ENCODE results near the gene CD44.

CD44 gene

DNA sequence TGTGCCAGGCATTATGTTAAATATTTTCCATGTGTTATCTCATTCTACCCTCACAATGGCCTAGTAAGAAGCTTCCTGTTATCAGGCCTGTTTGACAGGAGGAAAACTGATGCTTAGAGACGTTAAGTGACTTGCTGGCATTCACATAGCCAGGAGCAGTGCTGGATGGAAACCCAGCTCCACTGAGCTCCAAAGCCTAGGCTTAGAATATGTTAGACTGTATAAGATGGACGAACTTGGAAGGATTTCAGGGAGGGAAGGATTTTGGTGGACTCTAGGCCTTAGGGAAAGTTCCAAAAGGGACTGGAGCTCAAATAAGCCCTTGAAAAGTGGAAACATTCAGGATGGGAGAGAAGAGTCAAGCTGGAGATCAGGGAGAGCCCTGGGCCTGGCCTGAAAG is 2.1 kb downstream of the CD44 start:
- no peak for DNase-seq

DNA sequence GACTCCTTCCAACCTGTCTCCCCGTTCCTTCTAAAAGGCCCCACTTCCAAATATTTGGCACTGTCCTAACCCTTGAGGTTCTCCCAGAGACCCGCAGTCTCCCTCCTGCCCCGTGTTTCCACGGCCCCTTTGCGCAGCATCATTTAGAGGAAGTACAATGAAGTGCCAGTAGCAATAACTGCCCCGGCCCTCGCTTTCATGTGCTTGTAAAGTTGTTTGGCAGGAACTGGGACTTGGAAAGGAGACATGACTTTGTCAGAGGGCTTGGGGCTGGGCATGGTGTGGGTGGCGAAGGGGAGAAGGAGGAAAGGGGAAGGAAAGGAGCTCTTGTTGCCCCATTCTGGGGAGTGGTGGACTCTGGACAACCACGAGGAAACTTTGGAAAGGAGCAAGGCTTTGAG is 2.6 kb downstream of the CD44 start:
- no peak for DNase-seq

- DNase-seq: no peak
These were observed 3.6 kb downstream of the CD44 start for GRCh38 chr11:35142481-35143075.

DNA sequence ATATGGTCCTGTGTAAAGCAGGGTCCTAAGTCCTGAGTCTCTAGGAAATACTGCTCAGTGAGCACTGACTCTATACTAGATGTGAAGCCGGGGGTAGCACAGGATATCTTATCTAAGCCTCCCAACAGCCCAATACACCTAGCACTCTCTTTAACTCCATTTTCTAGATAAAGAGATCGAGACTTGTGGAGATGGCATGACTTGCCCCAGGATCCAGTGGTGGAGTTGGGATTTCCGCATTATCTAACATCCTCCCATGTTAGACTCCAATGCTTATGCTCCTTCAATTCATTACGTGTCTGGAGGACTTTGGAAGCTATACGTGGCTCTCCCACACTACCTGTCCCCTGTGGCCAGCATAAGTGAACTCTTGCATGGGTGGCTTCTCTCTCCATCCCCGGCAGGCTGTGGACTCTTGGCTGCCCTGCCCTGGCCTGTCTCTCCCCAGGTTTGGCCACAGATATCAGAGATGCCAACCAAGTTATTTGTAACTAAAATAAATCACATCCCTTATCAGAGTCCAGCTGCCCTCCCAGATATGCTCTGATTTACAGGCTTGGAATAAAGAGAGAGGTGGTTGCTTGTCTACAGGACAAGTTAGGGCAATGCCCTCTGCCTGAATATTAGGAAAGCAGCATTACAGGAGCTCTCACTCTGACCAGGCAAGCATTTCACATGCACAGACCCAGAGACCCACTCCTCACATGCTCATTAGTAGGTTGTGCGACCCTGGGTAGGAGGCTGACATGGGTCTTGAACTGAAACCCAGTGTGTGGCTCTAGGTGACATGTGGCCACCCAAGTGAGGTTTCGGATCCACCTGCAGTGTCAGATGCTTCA is 4.5 kb downstream of the CD44 start:
- DNase-seq: no peak

DNA sequence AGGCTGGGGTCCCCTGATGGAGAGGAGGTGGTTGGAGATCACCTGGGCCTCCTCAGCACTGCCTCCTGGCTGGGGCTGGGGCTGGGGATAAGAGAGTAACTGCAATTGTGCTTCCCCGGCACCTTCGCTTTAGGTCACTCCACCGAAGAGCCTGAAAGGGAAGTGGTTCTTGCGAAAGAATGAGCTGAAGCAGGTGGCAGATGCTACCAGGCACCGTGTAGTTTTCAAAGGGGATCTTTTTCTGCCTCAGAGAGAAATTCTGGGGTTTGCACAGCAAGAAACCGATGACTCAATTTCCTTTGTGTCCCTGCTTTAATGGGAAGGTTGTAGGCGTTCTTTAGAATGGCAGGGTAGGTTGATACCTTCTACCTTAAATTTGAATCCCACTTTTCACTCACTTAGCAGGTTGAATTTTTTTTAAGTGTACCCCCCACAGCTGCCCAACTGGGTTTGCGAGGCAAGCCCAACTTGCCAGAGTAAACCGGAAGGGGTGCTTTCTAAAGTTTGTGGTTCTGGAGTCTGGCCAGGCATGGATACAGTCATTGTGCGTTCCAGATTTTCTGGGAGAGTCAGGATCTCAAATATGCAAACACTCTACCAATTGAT is 5.3 kb downstream of the CD44 start:
- no peak for DNase-seq

DNA sequence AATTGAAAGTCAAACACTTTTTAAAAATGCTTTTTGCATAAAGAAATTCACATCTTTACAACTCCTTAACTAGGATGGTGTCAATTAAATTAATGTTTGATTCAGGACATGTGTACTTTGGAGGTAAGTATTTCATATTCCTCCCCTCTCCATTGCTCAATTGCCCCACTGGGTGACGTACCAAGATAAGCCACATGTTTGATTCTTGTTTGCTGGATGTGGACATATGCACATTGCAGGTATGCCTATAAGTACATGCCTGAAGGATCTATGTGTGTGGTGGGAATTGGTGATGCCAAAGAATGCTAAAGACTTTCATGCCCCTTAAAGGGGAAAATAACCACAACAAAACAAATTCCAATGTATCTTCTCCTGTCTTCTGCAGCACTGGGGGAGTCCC is 5.8 kb downstream of the CD44 start:
- DNase-seq: no peak

DNA sequence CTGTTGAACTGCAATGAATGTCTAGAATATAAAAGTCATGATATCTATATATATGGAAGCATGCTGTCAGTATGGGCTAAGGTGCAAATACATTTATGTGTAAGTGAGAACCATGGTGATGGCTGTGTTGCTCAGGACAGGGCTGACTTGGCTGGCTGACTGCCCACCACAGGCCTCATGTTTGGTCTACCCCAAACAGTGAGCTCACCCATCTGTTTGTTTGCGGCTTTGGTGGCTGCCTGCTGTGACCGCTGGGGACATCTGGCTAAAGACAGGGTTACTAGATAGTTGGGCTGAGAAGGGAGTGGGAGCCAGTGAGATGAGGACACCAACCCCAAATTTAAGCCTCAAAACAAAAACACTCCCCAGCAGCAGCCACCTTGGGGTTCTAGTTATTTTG is 6.3 kb downstream of the CD44 start:
- DNase-seq: no peak

- DNase-seq: no peak
These were observed 7.1 kb downstream of the CD44 start for GRCh38 chr11:35146074-35146521.

DNA sequence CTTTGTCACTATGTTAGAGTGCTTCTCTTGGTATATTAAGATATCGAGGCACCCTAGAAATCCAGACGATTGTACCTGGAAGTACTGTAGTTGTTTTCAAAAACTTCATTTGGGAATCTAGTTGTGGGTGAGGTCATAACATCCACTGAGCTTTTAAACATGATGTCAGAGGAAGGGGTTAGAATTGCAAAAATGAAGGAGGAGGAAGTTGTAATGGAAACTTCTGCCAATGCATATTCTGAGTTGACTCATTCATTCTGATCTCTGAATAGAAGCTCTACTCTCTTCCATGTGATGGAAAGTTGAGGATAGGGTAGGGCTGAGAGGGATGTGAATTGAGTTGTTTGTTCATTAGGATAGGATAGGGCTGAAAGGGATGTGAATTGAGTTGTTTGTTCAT is 7.7 kb downstream of the CD44 start:
- no peak for DNase-seq

- no peak for DNase-seq
These were observed 8.3 kb downstream of the CD44 start for GRCh38 chr11:35147235-35147634.

GRCh38 chr11:35148163-35148837 is 9.3 kb downstream of the CD44 start:
- DNase-seq: no peak

GRCh38 chr11:35150454-35150853 is 11.5 kb downstream of the CD44 start:
- no peak for DNase-seq

DNA sequence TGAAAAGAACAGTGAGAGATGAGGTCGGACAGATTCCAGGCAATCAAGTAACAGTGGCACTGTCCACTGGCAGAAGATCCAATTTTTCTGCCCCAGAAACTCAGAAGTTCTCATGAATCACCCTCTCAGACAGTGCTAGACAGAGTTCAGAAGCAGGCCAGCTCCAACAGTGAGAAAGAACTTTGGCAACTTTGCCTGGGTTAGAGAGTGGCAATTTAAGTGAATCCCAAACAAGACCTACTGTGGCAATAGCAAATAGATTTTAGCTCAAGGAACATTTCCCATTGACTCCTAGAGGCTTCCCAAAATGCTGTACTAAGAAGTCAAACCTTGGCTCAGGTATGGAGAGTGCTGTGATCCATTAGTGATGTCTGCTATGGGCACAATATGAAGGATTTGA is 12.3 kb downstream of the CD44 start:
- no peak for DNase-seq

- no peak for DNase-seq
These were observed 12.8 kb downstream of the CD44 start for GRCh38 chr11:35151683-35152280.

DNA sequence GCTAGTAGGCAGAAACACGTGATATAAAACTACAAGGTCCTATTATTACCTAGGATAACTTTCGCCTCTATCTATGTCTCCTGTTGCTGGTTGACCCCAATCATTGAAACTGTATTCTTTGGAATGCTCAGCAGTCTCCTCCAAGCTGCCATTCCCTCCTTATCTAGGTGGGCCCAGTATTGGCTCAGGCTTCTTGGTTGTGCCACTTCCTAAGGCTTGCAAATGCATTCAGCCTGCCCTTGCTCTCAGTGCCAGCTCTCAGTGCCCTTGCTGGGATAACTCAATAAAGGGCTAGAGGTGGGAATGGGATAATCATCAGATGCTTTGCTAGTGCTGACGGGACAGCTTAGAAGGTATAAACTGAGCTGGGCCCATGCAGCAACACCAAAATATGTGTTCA is 13.6 kb downstream of the CD44 start:
- no peak for DNase-seq

DNA sequence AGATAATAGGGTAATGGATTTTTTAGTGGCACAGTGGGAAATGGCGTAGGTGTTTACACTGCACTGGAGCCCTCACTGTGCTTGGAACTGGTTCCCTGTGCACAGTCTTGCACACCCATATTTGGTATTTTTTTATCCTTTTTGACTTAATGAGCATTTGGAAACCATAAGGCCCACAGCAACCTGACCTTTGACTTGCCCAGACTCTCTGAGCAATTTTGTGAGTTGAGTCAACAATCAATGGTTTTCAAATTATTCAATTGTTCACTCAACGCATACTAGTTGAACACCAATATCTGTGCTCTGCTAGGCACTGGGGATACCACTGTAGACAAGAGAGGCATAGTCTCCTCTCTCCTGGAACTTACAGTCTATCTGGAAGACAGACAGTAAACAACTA is 14.3 kb downstream of the CD44 start:
- no peak for DNase-seq

DNA sequence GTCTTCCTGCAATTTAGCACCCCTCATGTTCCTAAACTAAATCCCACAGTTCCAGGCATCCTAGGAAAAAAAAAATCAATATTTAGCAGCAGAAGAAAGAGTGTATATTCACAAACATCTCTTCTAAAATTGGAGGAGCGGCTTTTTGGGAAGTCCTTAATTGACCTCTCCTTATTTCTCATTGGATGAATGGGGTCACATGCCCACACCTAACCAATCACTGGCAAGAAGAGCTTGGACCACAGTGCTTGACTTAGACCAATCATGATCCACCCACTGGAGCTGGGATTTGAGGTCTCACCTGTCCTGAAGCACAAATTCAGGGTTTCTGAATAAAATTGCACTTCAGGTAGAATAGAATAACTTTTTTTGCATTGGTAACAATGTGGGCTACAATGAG is 16.0 kb downstream of the CD44 start:
- DNase-seq: no peak

GRCh38 chr11:35155677-35156076 is 16.7 kb downstream of the CD44 start:
- no peak for DNase-seq

GRCh38 chr11:35157814-35158700 is 19.1 kb downstream of the CD44 start:
- DNase-seq: no peak

DNA sequence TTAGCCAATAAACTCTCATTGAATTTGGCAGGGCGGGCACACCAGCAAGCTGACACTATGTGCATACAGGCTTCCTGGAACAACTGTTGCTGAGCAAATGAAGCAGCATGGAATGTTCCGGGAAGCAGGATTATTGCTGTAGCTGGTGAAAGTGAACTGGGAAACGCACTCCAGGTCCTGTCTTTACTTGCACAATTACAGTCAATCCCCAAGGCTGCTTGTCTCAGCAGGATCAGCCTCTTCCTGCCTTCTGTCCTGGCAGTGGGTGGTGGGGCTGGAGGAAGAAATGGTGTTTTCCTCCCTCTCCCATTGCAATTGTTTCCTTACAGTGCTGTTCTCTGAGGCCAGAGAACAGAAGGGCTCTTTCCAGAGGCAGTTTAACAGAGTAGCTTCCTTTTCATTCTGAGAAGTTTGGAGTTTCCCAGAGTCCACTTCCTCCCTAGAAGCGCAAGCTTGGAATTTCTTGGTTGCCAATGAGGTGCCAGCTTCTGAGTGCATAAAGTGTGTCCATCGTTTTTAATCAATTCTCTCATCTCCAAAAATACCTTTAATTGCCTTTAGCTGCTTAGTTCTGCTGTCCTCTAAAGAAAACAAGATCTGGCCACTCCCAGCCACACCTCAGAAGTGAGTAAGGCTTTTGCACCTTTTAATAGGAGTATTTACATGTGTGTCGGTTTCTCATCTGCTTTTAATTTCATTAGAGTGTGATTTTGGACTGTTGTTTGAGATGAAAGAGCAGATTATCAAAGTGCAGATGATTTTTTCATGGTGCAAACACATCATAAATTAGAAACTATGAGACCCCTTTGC is 19.9 kb downstream of the CD44 start:
- DNase-seq: no peak

DNA sequence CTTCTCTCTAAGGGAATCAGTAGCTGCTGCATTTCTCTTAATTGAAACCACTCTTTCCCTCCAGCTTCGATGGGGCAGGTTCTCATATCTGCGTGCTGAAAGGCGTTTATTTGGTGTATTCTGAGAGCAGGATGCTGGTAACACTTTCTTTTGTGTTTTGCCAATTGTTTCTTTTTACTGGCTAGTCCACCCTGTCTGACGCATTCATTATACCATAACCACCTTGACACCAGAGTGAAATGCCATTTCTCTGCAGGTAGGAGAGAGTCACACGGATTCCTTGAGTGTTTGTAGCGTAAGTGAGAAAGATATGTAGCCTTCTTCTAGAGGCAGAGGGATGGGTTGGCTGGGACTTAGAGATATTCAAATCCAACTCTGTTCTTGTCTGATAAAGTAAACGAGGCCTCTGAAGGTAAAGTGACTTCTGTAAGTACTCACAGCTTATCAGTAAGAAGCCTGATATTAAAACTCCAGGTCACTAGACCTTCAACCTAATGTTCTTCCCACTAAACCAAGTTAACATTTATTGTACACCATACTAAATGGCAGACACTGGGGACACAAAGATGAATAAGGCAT is 21.4 kb downstream of the CD44 start:
- DNase-seq: no peak

Measured in SHP77 treated with DMSO at 0.1 percent for 48 hours (cell line).